Measurements from ENCODE around the gene DNAAF9. TPM values are rescaled to one million over a fixed set of nuclear protein-coding genes. Genes with fewer than 3 reads are reported as not detected.

Gene DNAAF9
- total RNA-seq, 4 donors from 2014 or later, result 6.5 to 12.1 (median 9.1) TPM

DNA sequence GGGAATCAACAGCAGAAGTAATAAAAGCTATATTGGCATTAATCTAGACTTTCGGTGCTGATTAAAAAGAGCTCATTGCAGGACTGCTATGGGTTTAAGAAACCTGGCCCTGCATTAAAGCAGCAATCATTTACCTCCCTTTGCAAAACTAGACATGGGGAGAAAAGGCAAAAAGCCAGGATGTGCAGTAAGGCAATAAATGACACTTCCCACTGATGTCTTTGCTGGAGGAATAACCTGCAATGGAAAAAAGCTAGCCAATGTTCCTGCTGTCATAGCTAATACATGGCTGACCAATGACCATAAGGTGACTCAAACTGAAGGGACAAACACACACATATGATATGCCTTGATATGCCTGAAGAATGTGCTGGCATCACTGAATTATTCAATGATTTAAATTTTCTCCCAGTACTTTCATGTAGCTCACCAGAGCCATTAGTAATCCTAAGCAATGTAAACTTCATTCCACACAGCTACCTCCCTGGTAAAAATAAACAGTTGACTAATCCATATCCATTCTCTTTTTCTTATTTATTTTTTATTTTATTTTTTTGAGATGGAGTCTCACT, 8.7 kb downstream of the DNAAF9 start:
- Histone ChIP-seq H3K9me3 (no peaks in the 10 kb centered on the region), H3K4me3 (no peak overlapping the region), H3K27ac (no peak overlapping the region), H3K27me3 (no peaks in the 10 kb centered on the region), H3K36me3 (no peaks in the 10 kb centered on the region), H3K4me1 (peaks cover 0 to 6% (median 0%) of the 10 kb centered on the region in 4 donors)
- TF ChIP-seq, protein P1, sequence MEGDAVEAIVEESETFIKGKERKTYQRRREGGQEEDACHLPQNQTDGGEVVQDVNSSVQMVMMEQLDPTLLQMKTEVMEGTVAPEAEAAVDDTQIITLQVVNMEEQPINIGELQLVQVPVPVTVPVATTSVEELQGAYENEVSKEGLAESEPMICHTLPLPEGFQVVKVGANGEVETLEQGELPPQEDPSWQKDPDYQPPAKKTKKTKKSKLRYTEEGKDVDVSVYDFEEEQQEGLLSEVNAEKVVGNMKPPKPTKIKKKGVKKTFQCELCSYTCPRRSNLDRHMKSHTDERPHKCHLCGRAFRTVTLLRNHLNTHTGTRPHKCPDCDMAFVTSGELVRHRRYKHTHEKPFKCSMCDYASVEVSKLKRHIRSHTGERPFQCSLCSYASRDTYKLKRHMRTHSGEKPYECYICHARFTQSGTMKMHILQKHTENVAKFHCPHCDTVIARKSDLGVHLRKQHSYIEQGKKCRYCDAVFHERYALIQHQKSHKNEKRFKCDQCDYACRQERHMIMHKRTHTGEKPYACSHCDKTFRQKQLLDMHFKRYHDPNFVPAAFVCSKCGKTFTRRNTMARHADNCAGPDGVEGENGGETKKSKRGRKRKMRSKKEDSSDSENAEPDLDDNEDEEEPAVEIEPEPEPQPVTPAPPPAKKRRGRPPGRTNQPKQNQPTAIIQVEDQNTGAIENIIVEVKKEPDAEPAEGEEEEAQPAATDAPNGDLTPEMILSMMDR (IDR thresholded peaks at IDR 0.05), result no peak
- no peak for TF ChIP-seq POLR2A (IDR thresholded peaks at IDR 0.05)
- DNase-seq, result no peak

GRCh38 chr20:3396492-3396891, 11.0 kb downstream of the DNAAF9 start:
- H3K4me3 ChIP-seq, result no peak overlapping the region
- no peaks in the 10 kb centered on the region for H3K27me3 ChIP-seq
- peaks cover 0 to 6% (median 0%) of the 10 kb centered on the region in 4 donors for H3K4me1 ChIP-seq
- no peak overlapping the region for H3K27ac ChIP-seq
- TF ChIP-seq, protein P1 (IDR thresholded peaks at IDR 0.05), result no peak
- TF ChIP-seq POLR2A (IDR thresholded peaks at IDR 0.05), result no peak
- DNase-seq, result peak in 1 of 3 donors; percentile 54
- H3K9me3 ChIP-seq, result no peaks in the 10 kb centered on the region
- H3K36me3 ChIP-seq, result no peaks in the 10 kb centered on the region

- H3K27me3 ChIP-seq, result no peaks in the 10 kb centered on the region
These were observed 14.7 kb downstream of the DNAAF9 start for GRCh38 chr20:3392756-3393155.

DNA sequence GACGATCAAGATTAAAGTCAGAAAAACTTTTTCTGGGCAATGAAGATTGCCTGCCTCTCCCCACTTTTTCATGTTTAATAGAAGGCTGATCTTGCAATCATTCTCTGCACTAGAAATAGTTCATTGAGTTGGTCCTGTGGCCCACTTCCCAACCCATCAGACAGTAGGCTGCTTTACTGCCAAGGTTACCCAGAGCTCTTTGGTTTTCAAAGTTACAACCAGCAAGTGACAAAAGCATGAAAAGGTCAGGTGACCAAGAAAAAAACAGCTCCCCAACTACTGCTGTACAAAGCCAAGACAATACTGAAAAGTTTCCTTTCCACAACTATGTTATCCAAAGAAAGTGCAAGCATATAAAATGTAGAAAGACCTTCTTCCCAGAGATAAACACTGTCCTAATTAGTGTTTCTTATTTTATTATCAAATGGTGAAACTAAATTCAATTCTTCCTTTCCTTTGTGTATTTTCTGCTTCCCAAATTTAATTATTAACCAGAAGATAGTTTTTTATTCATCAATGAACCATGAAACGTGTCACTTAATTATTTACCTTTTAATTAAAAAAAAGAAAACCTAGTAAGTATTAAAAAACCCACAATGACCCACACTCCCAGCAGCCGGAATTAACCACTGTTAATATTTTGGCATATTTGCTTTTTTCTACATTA, 16.6 kb downstream of the DNAAF9 start:
- TF ChIP-seq, protein P1 (IDR thresholded peaks at IDR 0.05), result no peak
- DNase-seq, result no peak

More at GRCh38 chr20:3392756-3393155, 14.7 kb downstream of the DNAAF9 start:
- Histone ChIP-seq H3K36me3 (no peaks in the 10 kb centered on the region), H3K27ac (no peak overlapping the region), H3K4me3 (no peak overlapping the region), H3K9me3 (no peaks in the 10 kb centered on the region), H3K4me1 (no peaks in the 10 kb centered on the region)
- TF ChIP-seq, protein P1 (IDR thresholded peaks at IDR 0.05), result no peak
- DNase-seq, result no peak

DNA sequence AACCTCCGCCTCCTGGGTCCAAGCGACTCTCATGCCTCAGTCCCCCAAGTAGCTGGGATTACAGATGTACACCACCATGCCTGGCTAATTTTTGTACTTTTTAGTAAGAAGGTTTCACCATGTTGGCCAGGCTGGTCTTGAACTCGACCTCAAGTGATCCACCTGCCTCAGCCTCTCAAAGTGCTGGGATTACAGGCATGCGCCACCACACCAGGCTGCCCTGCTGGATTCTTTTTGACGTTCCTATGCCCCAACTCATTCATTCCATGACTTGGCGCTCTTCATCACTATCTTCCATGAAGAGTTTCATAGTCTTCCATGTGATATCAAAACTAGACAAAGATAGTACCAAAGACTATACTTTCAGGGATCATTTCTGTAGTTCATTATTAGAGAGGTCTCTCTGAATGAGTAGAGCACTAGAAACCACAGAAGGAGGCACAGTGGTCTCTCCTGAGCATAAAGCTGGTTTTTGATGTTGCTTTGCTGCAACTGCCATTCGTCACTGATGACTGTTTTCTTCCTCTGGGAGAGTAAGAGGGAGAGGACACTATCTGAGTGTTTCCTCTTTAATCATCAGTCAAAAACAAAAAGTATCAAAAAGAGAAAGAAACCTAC, 23.5 kb downstream of the DNAAF9 start:
- Histone ChIP-seq H3K4me3 (no peak overlapping the region), H3K36me3 (no peaks in the 10 kb centered on the region), H3K4me1 (no peaks in the 10 kb centered on the region), H3K27ac (no peak overlapping the region), H3K9me3 (no peaks in the 10 kb centered on the region), H3K27me3 (no peaks in the 10 kb centered on the region)
- TF ChIP-seq POLR2A (IDR thresholded peaks at IDR 0.05), result no peak
- TF ChIP-seq, protein P1 (IDR thresholded peaks at IDR 0.05), result no peak
- no peak for DNase-seq

More for the DNA sequence above, 16.6 kb downstream of the DNAAF9 start:
- Histone ChIP-seq H3K9me3 (no peaks in the 10 kb centered on the region), H3K36me3 (no peaks in the 10 kb centered on the region), H3K27ac (no peak overlapping the region), H3K4me1 (no peaks in the 10 kb centered on the region), H3K27me3 (no peaks in the 10 kb centered on the region), H3K4me3 (no peak overlapping the region)

Measured in Peyer's patch (tissue), 4 donors.